Type B pancreatic cell (in vitro differentiated cells): ENCODE measurements around the gene ENPP1. TPM values are rescaled to one million over a fixed set of nuclear protein-coding genes. Genes with fewer than 3 reads are reported as not detected.

Source experiments
- DNase-seq: peaks from one replicate; pipeline ENCODE4 v3.0.0; 2021; ENCODE audit warnings: mixed read lengths; ENCODE audit not compliant: unreplicated experiment; ENCODE audit errors: extremely low spot score
- H3K27ac Mint-ChIP-seq: 2 replicates; pipeline ENCODE4 v1.8.0; 2021; ENCODE audit warnings: mild to moderate bottlenecking, mixed read lengths
- H3K27me3 Mint-ChIP-seq: 2 replicates; pipeline ENCODE4 v1.8.0; 2021; ENCODE audit warnings: mixed read lengths
- H3K36me3 Mint-ChIP-seq: 2 replicates; pipeline ENCODE4 v1.8.0; 2021; ENCODE audit warnings: mixed read lengths
- H3K4me1 Mint-ChIP-seq: one replicate; pipeline ENCODE4 v1.8.0; 2021; ENCODE audit warnings: mixed read lengths; ENCODE audit not compliant: unreplicated experiment
- H3K4me3 Mint-ChIP-seq: 2 replicates; pipeline ENCODE4 v1.8.0; 2021; ENCODE audit warnings: mild to moderate bottlenecking, mixed read lengths
- H3K9me3 Mint-ChIP-seq: 2 replicates; pipeline ENCODE4 v1.8.0; 2021; ENCODE audit warnings: mixed read lengths
- CTCF ChIP-seq: fragments of 200-600 bp; sonication (generic); conservative IDR thresholded peaks from 2 replicates; pipeline ENCODE4 v1.5.0; 2021; ENCODE audit warnings: antibody characterized with exemption, mild to moderate bottlenecking
- total RNA-seq: library from RNA; stranded (reverse); gene quantifications from 2 replicates; pipeline ENCODE4 v1.2.1, GENCODE V29; 2021; ENCODE audit warnings: low replicate concordance

ENPP1 gene
- total RNA-seq, 1 donor from 2014 or later: 13.4 TPM

- no peaks in the 10 kb centered on the region for H3K27me3 Mint-ChIP-seq
- no peak for TF ChIP-seq CTCF
- no peaks in the 10 kb centered on the region for H3K9me3 Mint-ChIP-seq
- H3K27ac Mint-ChIP-seq: no peak overlapping the region
- DNase-seq: no peak
- H3K4me1 Mint-ChIP-seq: peaks cover 4% of the 10 kb centered on the region
- no peak overlapping the region for H3K4me3 Mint-ChIP-seq
- peaks cover 7% of the 10 kb centered on the region for H3K36me3 Mint-ChIP-seq
Observed at GRCh38 chr6:131886517-131886916, 78.7 kb downstream of the ENPP1 start.

GRCh38 chr6:131890091-131890490, 82.3 kb downstream of the ENPP1 start:
- no peak for TF ChIP-seq CTCF
- DNase-seq: no peak
- Mint-ChIP-seq H3K9me3 (no peaks in the 10 kb centered on the region), H3K27ac (no peak overlapping the region), H3K36me3 (peaks cover 7% of the 10 kb centered on the region), H3K4me1 (peaks cover 4% of the 10 kb centered on the region), H3K27me3 (no peaks in the 10 kb centered on the region), H3K4me3 (no peak overlapping the region)

- Mint-ChIP-seq H3K36me3 (peaks cover 8% of the 10 kb centered on the region), H3K4me1 (no peaks in the 10 kb centered on the region), H3K4me3 (no peak overlapping the region), H3K27me3 (no peaks in the 10 kb centered on the region), H3K9me3 (peaks cover 8% of the 10 kb centered on the region), H3K27ac (no peak overlapping the region)
- TF ChIP-seq CTCF: no peak
- no peak for DNase-seq
Observed at GRCh38 chr6:131893198-131893597, 85.4 kb downstream of the ENPP1 start.

GRCh38 chr6:131894493-131895424, 86.9 kb downstream of the ENPP1 start:
- Mint-ChIP-seq H3K36me3 (peaks cover 3% of the 10 kb centered on the region), H3K27ac (peak overlapping the region; percentile 9), H3K4me1 (no peaks in the 10 kb centered on the region), H3K4me3 (peak overlapping the region; percentile 18), H3K9me3 (peaks cover 18% of the 10 kb centered on the region), H3K27me3 (no peaks in the 10 kb centered on the region)
- DNase-seq: no peak
- no peak for TF ChIP-seq CTCF

GRCh38 chr6:131897050-131897435, 89.2 kb downstream of the ENPP1 start:
- no peaks in the 10 kb centered on the region for H3K4me1 Mint-ChIP-seq
- H3K9me3 Mint-ChIP-seq: peaks cover 18% of the 10 kb centered on the region
- no peak for TF ChIP-seq CTCF
- peaks cover 16% of the 10 kb centered on the region for H3K27me3 Mint-ChIP-seq
- peaks cover 3% of the 10 kb centered on the region for H3K36me3 Mint-ChIP-seq
- H3K4me3 Mint-ChIP-seq: no peak overlapping the region
- no peak for DNase-seq
- H3K27ac Mint-ChIP-seq: no peak overlapping the region
